ENCODE measurements around the gene NTRK3. TPM values are rescaled to one million over a fixed set of nuclear protein-coding genes. Genes with fewer than 3 reads are reported as not detected.

NTRK3 gene
- total RNA-seq, 2 donors from 2014 or later: 0.66 to 5.2 TPM

GRCh38 chr15:88300089-88300488, 43.5 kb upstream of the NTRK3 start:
- Histone ChIP-seq H3K4me1 (no peaks in the 10 kb centered on the region), H3K27ac (no peak overlapping the region), H3K36me3 (replicated peaks in 1 of 2; ENCODE audit: insufficient read depth in 1 of 2, low read depth in 2 of 2) (no peaks in the 10 kb centered on the region), H3K9me3 (no peaks in the 10 kb centered on the region), H3K27me3 (no peaks in the 10 kb centered on the region), H3K4me3 (no peak overlapping the region)
- TF ChIP-seq POLR2A (IDR thresholded peaks at IDR 0.05) (no peak), CTCF (IDR thresholded peaks at IDR 0.05) (no peak)
- intact Hi-C loops (cut with DNase I): no loop called here
- 8 to 26% methylated on average over 2 to 7 of the region's 8 CpGs for WGBS, 2 donors
- ATAC-seq (no peak), DNase-seq (no peak)

- ATAC-seq: no peak
- H3K36me3 ChIP-seq (replicated peaks in 1 of 2; ENCODE audit: insufficient read depth in 1 of 2, low read depth in 2 of 2): no peaks in the 10 kb centered on the region
- H3K27ac ChIP-seq: no peak overlapping the region
- no peak overlapping the region for H3K4me3 ChIP-seq
- H3K27me3 ChIP-seq: no peaks in the 10 kb centered on the region
- TF ChIP-seq POLR2A (IDR thresholded peaks at IDR 0.05) (no peak), CTCF (IDR thresholded peaks at IDR 0.05) (no peak)
- intact Hi-C loops (cut with DNase I): no loop called here
- DNase-seq: no peak
- H3K4me1 ChIP-seq: no peaks in the 10 kb centered on the region
- WGBS, 2 donors: 7 to 23% methylated on average over 4 of the region's 4 CpGs
- H3K9me3 ChIP-seq: no peaks in the 10 kb centered on the region
Observed at GRCh38 chr15:88299497-88299896, 43.0 kb upstream of the NTRK3 start.

- DNase-seq (peak in 1 of 4 donors; percentile 7), ATAC-seq (no peak)
- Histone ChIP-seq H3K27me3 (no peaks in the 10 kb centered on the region), H3K9me3 (no peaks in the 10 kb centered on the region), H3K36me3 (replicated peaks in 1 of 2; ENCODE audit: insufficient read depth in 1 of 2, low read depth in 2 of 2) (no peaks in the 10 kb centered on the region), H3K27ac (no peak overlapping the region), H3K4me1 (no peaks in the 10 kb centered on the region), H3K4me3 (no peak overlapping the region)
- 20 to 36% methylated on average over 4 of the region's 4 CpGs for WGBS, 2 donors
- no peak for TF ChIP-seq CTCF (IDR thresholded peaks at IDR 0.05)
- TF ChIP-seq POLR2A (IDR thresholded peaks at IDR 0.05): no peak
- intact Hi-C loops (cut with DNase I): no loop called here
Observed at GRCh38 chr15:88288661-88289060, 32.1 kb upstream of the NTRK3 start.

GRCh38 chr15:88288206-88288605, 31.7 kb upstream of the NTRK3 start:
- ATAC-seq: no peak
- no peak overlapping the region for H3K4me3 ChIP-seq
- WGBS, 2 donors: 45 to 63% methylated on average over 5 to 10 of the region's 10 CpGs

More at GRCh38 chr15:88288206-88288605, 31.7 kb upstream of the NTRK3 start:
- H3K4me1 ChIP-seq: no peaks in the 10 kb centered on the region
- no peaks in the 10 kb centered on the region for H3K9me3 ChIP-seq
- no peak overlapping the region for H3K27ac ChIP-seq
- intact Hi-C loops (cut with DNase I): no loop called here
- no peak for DNase-seq
- H3K36me3 ChIP-seq (replicated peaks in 1 of 2; ENCODE audit: insufficient read depth in 1 of 2, low read depth in 2 of 2): no peaks in the 10 kb centered on the region
- no peaks in the 10 kb centered on the region for H3K27me3 ChIP-seq
- TF ChIP-seq POLR2A (IDR thresholded peaks at IDR 0.05) (no peak), CTCF (IDR thresholded peaks at IDR 0.05) (no peak)
